OCI-LY3 (cell line): ENCODE results near the gene MAP3K3.

ENCODE experiments used
- CTCF ChIP-seq: fragments of 200-600, 300-600 bp; sonication (generic); IDR thresholded peaks from 2 replicates; pipeline ENCODE4 v1.5.1; 2014; ENCODE audit warnings: antibody characterized with exemption, low read length, low read depth
- EZH2phosphoT487 ChIP-seq: fragments of 200-600 bp; shearing (Covaris generic); IDR thresholded peaks from 2 replicates; pipeline ENCODE4 v1.6.1; 2018; ENCODE audit warnings: antibody characterized with exemption, mixed run types, low read depth

DNA sequence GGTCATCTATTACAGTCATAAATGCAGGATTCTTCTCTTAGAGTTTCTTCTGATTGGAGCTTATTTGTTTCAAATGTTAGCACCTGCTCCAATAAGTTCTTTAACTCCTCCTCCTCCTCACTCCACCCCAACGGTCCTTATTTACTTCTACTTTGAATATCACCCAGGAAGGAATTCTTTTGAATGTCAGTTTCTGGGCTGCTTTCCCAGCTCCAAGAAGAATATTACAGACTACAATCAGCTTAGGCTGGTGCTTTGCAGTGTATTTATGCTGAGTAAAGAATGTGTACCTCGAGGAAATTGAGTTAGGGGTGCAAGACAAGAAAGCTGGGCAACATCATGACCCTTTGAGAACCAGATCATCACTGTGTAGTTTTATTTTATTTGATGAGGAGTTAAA, 30.8 kb downstream of the MAP3K3 start:
- TF ChIP-seq CTCF (no peak), EZH2phosphoT487 (no peak)
